NCI-H146 treated with DMSO at 0.1 percent for 48 hours (cell line): ENCODE results near the gene VPS11.
"Not testable (repeated sequence)": the region's sequence is repeated elsewhere in the genome, so short reads cannot be mapped to it uniquely, and the experiment has no call there.

Experiments
- DNase-seq: peaks from one replicate; lab custom pipeline; 2025; ENCODE audit not compliant: unreplicated experiment; lab: John Stamatoyannopoulos, UW

Gene VPS11

GRCh38 chr11:119101759-119102423 lies 34.3 kb downstream of the VPS11 start, which contains the start of gene DPAGT1:
Gene DPAGT1, minus strand, starts transcription at chr11:119101853. Its CDS starts 198 bp downstream, at chr11:119101655.
- peak; percentile 98 for DNase-seq

- DNase-seq, result not testable (repeated sequence)
Observed at GRCh38 chr11:119103161-119103664, 35.6 kb downstream of the VPS11 start.

GRCh38 chr11:119103793-119104192 lies 36.2 kb downstream of the VPS11 start:
- DNase-seq, result no peak

GRCh38 chr11:119106564-119107537 lies 39.2 kb downstream of the VPS11 start, which contains the start of gene C2CD2L:
Gene C2CD2L, plus strand, starts transcription at chr11:119107344. Its CDS starts 398 bp downstream, at chr11:119107742.
- peak; percentile 79 for DNase-seq

GRCh38 chr11:119107538-119108145 lies 40.0 kb downstream of the VPS11 start:
- no peak for DNase-seq

- DNase-seq, result peak; percentile 76
Observed at GRCh38 chr11:119108146-119108856, 40.7 kb downstream of the VPS11 start.

- DNase-seq, result peak; percentile 22
Observed at GRCh38 chr11:119108857-119109221, 41.2 kb downstream of the VPS11 start.

GRCh38 chr11:119109843-119110242 lies 42.2 kb downstream of the VPS11 start:
- DNase-seq, result no peak

- no peak for DNase-seq
Observed at GRCh38 chr11:119110439-119110838, 42.8 kb downstream of the VPS11 start.

GRCh38 chr11:119111361-119111925 lies 43.8 kb downstream of the VPS11 start:
- DNase-seq, result no peak

GRCh38 chr11:119112314-119113020 lies 44.8 kb downstream of the VPS11 start:
- no peak for DNase-seq

GRCh38 chr11:119113716-119114115 lies 46.1 kb downstream of the VPS11 start:
- DNase-seq, result no peak

- no peak for DNase-seq
Observed at GRCh38 chr11:119114351-119114750, 46.7 kb downstream of the VPS11 start.

- DNase-seq, result no peak
Observed at GRCh38 chr11:119115484-119116234, 48.0 kb downstream of the VPS11 start.

GRCh38 chr11:119116235-119116594 lies 48.6 kb downstream of the VPS11 start:
- DNase-seq, result no peak

GRCh38 chr11:119116601-119117000 lies 49.0 kb downstream of the VPS11 start:
- DNase-seq, result no peak

- no peak for DNase-seq
Observed at GRCh38 chr11:119117004-119117706, 49.5 kb downstream of the VPS11 start.

- DNase-seq, result no peak
Observed at GRCh38 chr11:119118227-119118626, 50.6 kb downstream of the VPS11 start.
